ENCODE measurements around the gene FAM110C. TPM values are rescaled to one million over a fixed set of nuclear protein-coding genes. Genes with fewer than 3 reads are reported as not detected.

FAM110C gene
- polyA plus RNA-seq, 1 of the 3 experiments (the other 2 are of a cell fraction): not detected

- Histone ChIP-seq H3K36me3 (replicated peaks in 1 of 2; ENCODE audit: control insufficient read depth in 1 of 2, insufficient read depth in 2 of 2, low read length in 1 of 2) (no peaks in the 10 kb centered on the region), H3K4me3 (ENCODE audit: low read depth in 2 of 2, low read length in 1 of 2) (no peak overlapping the region), H3K27ac (ENCODE audit: low read depth in 2 of 2, low read length in 1 of 2) (no peak overlapping the region), H3K9me2 (no peaks in the 10 kb centered on the region), H3K9me3 (no peaks in the 10 kb centered on the region), H2AFZ (ENCODE audit: low read depth) (no peak overlapping the region), H3K4me1 (ENCODE audit: control insufficient read depth in 1 of 2, insufficient read depth in 2 of 2, low read depth in 1 of 2, low read length in 1 of 2) (peaks cover 0 to 3% of the 10 kb centered on the region in 2 experiments; a peak in 1 of 4 replicates), H3K27me3 (ENCODE audit: insufficient read depth) (peaks cover 15% of the 10 kb centered on the region; the same call in 1 of the 2 replicates), H3F3A (replicated peaks; ENCODE audit: insufficient read depth) (no peaks in the 10 kb centered on the region), H3K79me2 (ENCODE audit: insufficient read depth) (no peaks in the 10 kb centered on the region), H3K9ac (no peak overlapping the region), H3K4me2 (no peak overlapping the region), H4K20me1 (ENCODE audit: insufficient read depth) (no peaks in the 10 kb centered on the region)
- no peak for DNase-seq
- TF ChIP-seq GABPA (IDR thresholded peaks at IDR 0.05; ENCODE audit: low read depth): no peak
- no peak for TF ChIP-seq SIN3A (IDR thresholded peaks at IDR 0.05; ENCODE audit: borderline replicate concordance, low read depth, low read length)
- no peak for TF ChIP-seq EP300 (IDR thresholded peaks at IDR 0.05; ENCODE audit: borderline replicate concordance in 1 of 2, low read depth in 1 of 2, low read length in 1 of 2)
- TF ChIP-seq IRF3 (IDR thresholded peaks at IDR 0.05; ENCODE audit: low read depth, low read length): no peak
- TF ChIP-seq USF1 (IDR thresholded peaks at IDR 0.05; ENCODE audit: borderline replicate concordance, low read depth): no peak
- TF ChIP-seq YY1 (IDR thresholded peaks at IDR 0.05; ENCODE audit: low read depth): no peak
- TF ChIP-seq TCF12 (IDR thresholded peaks at IDR 0.05): no peak
- TF ChIP-seq MXI1 (IDR thresholded peaks at IDR 0.05; ENCODE audit: low read depth, low read length): no peak
- no peak for TF ChIP-seq MEF2A (IDR thresholded peaks at IDR 0.05; ENCODE audit: borderline replicate concordance, low read depth)
- no peak for TF ChIP-seq FOXM1 (IDR thresholded peaks at IDR 0.05; ENCODE audit: low read depth)
- no peak for TF ChIP-seq PBX3 (IDR thresholded peaks at IDR 0.05)
- POLR2A ChIA-PET: no interaction called here
- 26% methylated on average over 11 of the region's 14 CpGs for WGBS (ENCODE audit: low lambda C conversion rate)
- CTCF ChIA-PET: no interaction called here
These were observed 1.0 kb upstream of the FAM110C start for GRCh38 chr2:47346-47725.

GRCh38 chr2:46131-46470 lies 204 bp downstream of the FAM110C start:
- no peaks in the 10 kb centered on the region for H3K36me3 ChIP-seq (replicated peaks in 1 of 2; ENCODE audit: control insufficient read depth in 1 of 2, insufficient read depth in 2 of 2, low read length in 1 of 2)
- POLR2A ChIA-PET: no interaction called here

More at GRCh38 chr2:46131-46470, 204 bp downstream of the FAM110C start:
- H3K9ac ChIP-seq: no peak overlapping the region
- H3K4me1 ChIP-seq (ENCODE audit: control insufficient read depth in 1 of 2, insufficient read depth in 2 of 2, low read depth in 1 of 2, low read length in 1 of 2): peaks cover 0 to 3% of the 10 kb centered on the region in 2 experiments; a peak in 1 of 4 replicates
- H3K9me2 ChIP-seq: no peaks in the 10 kb centered on the region
- no peak for TF ChIP-seq FOXJ3 (CRISPR knock-in tag; IDR thresholded peaks at IDR 0.05)
- TF ChIP-seq MAX (IDR thresholded peaks at IDR 0.05; ENCODE audit: low read depth): no peak
- no peak for TF ChIP-seq POLR2AphosphoS5 (IDR thresholded peaks at IDR 0.05; ENCODE audit: low read depth, low read length)
- TF ChIP-seq TCF12 (IDR thresholded peaks at IDR 0.05): no peak
- TF ChIP-seq ZBTB33 (IDR thresholded peaks at IDR 0.05; ENCODE audit: borderline replicate concordance, low read depth): no peak
- TF ChIP-seq GABPA (IDR thresholded peaks at IDR 0.05; ENCODE audit: low read depth): no peak
- H3K4me3 ChIP-seq (ENCODE audit: low read depth in 2 of 2, low read length in 1 of 2): peak overlapping the region in 1 of 2 experiments; percentile 24; a peak in 1 of 4 replicates
- H3K27me3 ChIP-seq (ENCODE audit: insufficient read depth): peaks cover 15% of the 10 kb centered on the region; the same call in 1 of the 2 replicates
- no peaks in the 10 kb centered on the region for H4K20me1 ChIP-seq (ENCODE audit: insufficient read depth)
- H3K27ac ChIP-seq (ENCODE audit: low read depth in 2 of 2, low read length in 1 of 2): no peak overlapping the region
- no peaks in the 10 kb centered on the region for H3K79me2 ChIP-seq (ENCODE audit: insufficient read depth)
- H2AFZ ChIP-seq (ENCODE audit: low read depth): no peak overlapping the region
- no peaks in the 10 kb centered on the region for H3K9me3 ChIP-seq
- WGBS (ENCODE audit: low lambda C conversion rate): 13% methylated on average over 20 of the region's 52 CpGs
- DNase-seq: peak; percentile 65
- CTCF ChIA-PET: no interaction called here
- H3K4me2 ChIP-seq: no peak overlapping the region
- H3F3A ChIP-seq (replicated peaks; ENCODE audit: insufficient read depth): no peaks in the 10 kb centered on the region

Measured in SK-N-SH (cell line).